Tibial artery (tissue), 4 donors: ENCODE data around the gene CYP46A1.

Source experiments
- DNase-seq, 2 donors: peaks; one replicate each; pipeline ENCODE4 v3.0.0-alpha.2; 2019
- H3K27ac ChIP-seq, 2 donors: fragments of 200-600 bp; sonication (generic) in 1 of 2; 1 replicate in 1 of 2; 2 replicates in 1 of 2; pipeline ENCODE4 v1.5.1; 2018 to 2019; ENCODE audit warnings: mild to moderate bottlenecking in 1 of 2
- H3K27me3 ChIP-seq, 2 donors: fragments of 200-600 bp; sonication (generic) in 1 of 2; one replicate each; pipeline versions ENCODE4 v1.5.1 to v1.6.0; 2016 to 2019
- H3K36me3 ChIP-seq, 3 donors: fragments of 200-600 bp; sonication (generic) in 2 of 3; one replicate each; pipeline ENCODE4 v1.5.1; 2016 to 2019; ENCODE audit warnings: mild to moderate bottlenecking in 2 of 3
- H3K4me1 ChIP-seq, 4 donors: fragments of 200-600 bp; sonication (generic) in 2 of 4; 1 replicate in 3 of 4; 2 replicates in 1 of 4; pipeline ENCODE4 v1.5.1; 2016 to 2019
- H3K4me3 ChIP-seq, 2 donors: fragments of 200-600 bp; sonication (generic) in 1 of 2; 1 replicate in 1 of 2; 2 replicates in 1 of 2; pipeline ENCODE4 v1.5.1; 2018 to 2019; ENCODE audit warnings: mild to moderate bottlenecking in 2 of 2
- H3K9me3 ChIP-seq, 3 donors: fragments of 200-600 bp; sonication (generic) in 1 of 3; one replicate each; pipeline ENCODE4 v1.5.1; 2016 to 2019
- CTCF ChIP-seq, 2 experiments: fragments of 200-600 bp in 1 of 2; fragments of 450-650 bp in 1 of 2; IDR thresholded peaks; one replicate each; pipeline ENCODE4 v1.5.1; 2017 to 2019; ENCODE audit warnings: antibody characterized with exemption in 2 of 2, mild to moderate bottlenecking in 1 of 2, moderate library complexity in 1 of 2
- intact Hi-C: fragments of 100-400 bp; cut with DNase I; formaldehyde crosslinking; loops from one replicate; pipeline ENCODE4 v1.15.0; 2023; ENCODE audit warnings: low total_unique reads

Gene CYP46A1

GRCh38 chr14:99685151-99685591, 1.1 kb downstream of the CYP46A1 start:
- H3K27ac ChIP-seq: no peak overlapping the region
- peak in 1 of 2 donors; percentile 59 for DNase-seq
- TF ChIP-seq CTCF (IDR thresholded peaks at IDR 0.05): no peak
- no peak overlapping the region for H3K4me3 ChIP-seq
- peaks cover 0 to 18% of the 10 kb centered on the region in 2 donors for H3K27me3 ChIP-seq
- no peaks in the 10 kb centered on the region for H3K36me3 ChIP-seq
- no peaks in the 10 kb centered on the region for H3K9me3 ChIP-seq
- H3K4me1 ChIP-seq: peaks cover 0 to 18% (median 12%) of the 10 kb centered on the region in 4 donors
- intact Hi-C loops: loop anchor here (10.0 kb wide), 2 partner anchors 100 to 530 kb away; no protein-coding TSS in a partner anchor

- intact Hi-C loops: loop anchor here (10.0 kb wide), 2 partner anchors 99 to 529 kb away; no protein-coding TSS in a partner anchor
- Histone ChIP-seq H3K36me3 (no peaks in the 10 kb centered on the region), H3K27me3 (peaks cover 0 to 19% of the 10 kb centered on the region in 2 donors), H3K27ac (no peak overlapping the region), H3K9me3 (no peaks in the 10 kb centered on the region), H3K4me3 (no peak overlapping the region), H3K4me1 (peaks cover 0 to 18% (median 12%) of the 10 kb centered on the region in 4 donors)
- TF ChIP-seq CTCF (IDR thresholded peaks at IDR 0.05): no peak
- peak in 1 of 2 donors; percentile 12 for DNase-seq
Observed at GRCh38 chr14:99685596-99685995, 1.5 kb downstream of the CYP46A1 start.

- H3K9me3 ChIP-seq: no peaks in the 10 kb centered on the region
- H3K27me3 ChIP-seq: peaks cover 0 to 19% of the 10 kb centered on the region in 2 donors
- intact Hi-C loops: loop anchor here (10.0 kb wide), 2 partner anchors 98 to 528 kb away; no protein-coding TSS in a partner anchor
- no peaks in the 10 kb centered on the region for H3K36me3 ChIP-seq
- DNase-seq: peak in 1 of 2 donors; percentile 21
- no peak for TF ChIP-seq CTCF (IDR thresholded peaks at IDR 0.05)
- H3K4me1 ChIP-seq: peaks cover 0 to 18% (median 12%) of the 10 kb centered on the region in 4 donors
- H3K27ac ChIP-seq: no peak overlapping the region
- no peak overlapping the region for H3K4me3 ChIP-seq
Observed at GRCh38 chr14:99686557-99687283, 2.6 kb downstream of the CYP46A1 start.

GRCh38 chr14:99687284-99688209, 3.4 kb downstream of the CYP46A1 start:
- Histone ChIP-seq H3K27me3 (peaks cover 0 to 19% of the 10 kb centered on the region in 2 donors), H3K27ac (no peak overlapping the region), H3K9me3 (no peaks in the 10 kb centered on the region), H3K4me3 (no peak overlapping the region), H3K36me3 (no peaks in the 10 kb centered on the region), H3K4me1 (peaks cover 0 to 17% (median 12%) of the 10 kb centered on the region in 4 donors)
- DNase-seq: peak in 1 of 2 donors; percentile 45
- TF ChIP-seq CTCF (IDR thresholded peaks at IDR 0.05): peak; percentile 1 to 22
- intact Hi-C loops: loop anchor here (10.0 kb wide), 2 partner anchors 97 to 527 kb away; no protein-coding TSS in a partner anchor

GRCh38 chr14:99688210-99688581, 4.1 kb downstream of the CYP46A1 start:
- Histone ChIP-seq H3K9me3 (no peaks in the 10 kb centered on the region), H3K27me3 (peaks cover 0 to 19% of the 10 kb centered on the region in 2 donors), H3K27ac (no peak overlapping the region), H3K36me3 (no peaks in the 10 kb centered on the region), H3K4me1 (peaks cover 0 to 11% (median 7%) of the 10 kb centered on the region in 4 donors), H3K4me3 (no peak overlapping the region)
- intact Hi-C loops: loop anchor here (10.0 kb wide), 2 partner anchors 97 to 527 kb away; no protein-coding TSS in a partner anchor
- TF ChIP-seq CTCF (IDR thresholded peaks at IDR 0.05): no peak
- DNase-seq: peak in 1 of 2 donors; percentile 33
